ENCODE results near the gene ADAM17.

Gene ADAM17

GRCh38 chr2:9490789-9491188 is 64.8 kb downstream of the ADAM17 start:
- Histone ChIP-seq H3K36me3 (peaks cover 77% of the 10 kb centered on the region), H3K4me3 (ENCODE audit: low read depth, low read length) (no peak overlapping the region), H3K4me1 (no peaks in the 10 kb centered on the region)

GRCh38 chr2:9488583-9489547 is 66.8 kb downstream of the ADAM17 start:
- Histone ChIP-seq H3K27me3 (no peaks in the 10 kb centered on the region), H3K4me1 (no peaks in the 10 kb centered on the region), H3K9me3 (no peaks in the 10 kb centered on the region), H3K4me3 (ENCODE audit: low read depth, low read length) (no peak overlapping the region), H3K36me3 (peaks cover 88% of the 10 kb centered on the region)
- DNase-seq: no peak
- no peak for TF ChIP-seq CTCF (IDR thresholded peaks at IDR 0.05; ENCODE audit: low read depth, low read length)

More at GRCh38 chr2:9490789-9491188, 64.8 kb downstream of the ADAM17 start:
- Histone ChIP-seq H3K9me3 (no peaks in the 10 kb centered on the region), H3K27me3 (no peaks in the 10 kb centered on the region)
- TF ChIP-seq CTCF (IDR thresholded peaks at IDR 0.05; ENCODE audit: low read depth, low read length): no peak
- DNase-seq: no peak

- H3K9me3 ChIP-seq: no peaks in the 10 kb centered on the region
- no peaks in the 10 kb centered on the region for H3K27me3 ChIP-seq
- no peak for DNase-seq
- no peak for TF ChIP-seq CTCF (IDR thresholded peaks at IDR 0.05; ENCODE audit: low read depth, low read length)
- no peaks in the 10 kb centered on the region for H3K4me1 ChIP-seq
- H3K4me3 ChIP-seq (ENCODE audit: low read depth, low read length): no peak overlapping the region
- H3K36me3 ChIP-seq: peaks cover 71% of the 10 kb centered on the region
Measured at GRCh38 chr2:9484533-9484932, 71.1 kb downstream of the ADAM17 start.

- TF ChIP-seq CTCF (IDR thresholded peaks at IDR 0.05; ENCODE audit: low read depth, low read length): no peak
- H3K9me3 ChIP-seq: no peaks in the 10 kb centered on the region
- H3K4me1 ChIP-seq: no peaks in the 10 kb centered on the region
- H3K4me3 ChIP-seq (ENCODE audit: low read depth, low read length): no peak overlapping the region
- peaks cover 62% of the 10 kb centered on the region for H3K36me3 ChIP-seq
- DNase-seq: no peak
- H3K27me3 ChIP-seq: no peaks in the 10 kb centered on the region
Measured at GRCh38 chr2:9483107-9483506, 72.5 kb downstream of the ADAM17 start.

- peaks cover 34% of the 10 kb centered on the region for H3K36me3 ChIP-seq
- no peak for TF ChIP-seq CTCF (IDR thresholded peaks at IDR 0.05; ENCODE audit: low read depth, low read length)
- no peak overlapping the region for H3K4me3 ChIP-seq (ENCODE audit: low read depth, low read length)
- no peak for DNase-seq
- H3K4me1 ChIP-seq: no peaks in the 10 kb centered on the region; the same call in 1 of the 2 replicates
- H3K27me3 ChIP-seq: no peaks in the 10 kb centered on the region
- H3K9me3 ChIP-seq: no peaks in the 10 kb centered on the region
Measured at GRCh38 chr2:9480157-9480556, 75.5 kb downstream of the ADAM17 start.

GRCh38 chr2:9478526-9478925 is 77.1 kb downstream of the ADAM17 start:
- TF ChIP-seq CTCF (IDR thresholded peaks at IDR 0.05; ENCODE audit: low read depth, low read length): no peak
- no peak overlapping the region for H3K4me3 ChIP-seq (ENCODE audit: low read depth, low read length)
- H3K27me3 ChIP-seq: no peaks in the 10 kb centered on the region
- H3K4me1 ChIP-seq: no peaks in the 10 kb centered on the region; the same call in 1 of the 2 replicates
- no peak for DNase-seq
- peaks cover 24% of the 10 kb centered on the region for H3K36me3 ChIP-seq
- no peaks in the 10 kb centered on the region for H3K9me3 ChIP-seq
